ENCODE data around the gene FCSK.
"Not testable (repeated sequence)": the region's sequence is repeated elsewhere in the genome, so short reads cannot be mapped to it uniquely, and the experiment has no call there.

Gene FCSK

DNA sequence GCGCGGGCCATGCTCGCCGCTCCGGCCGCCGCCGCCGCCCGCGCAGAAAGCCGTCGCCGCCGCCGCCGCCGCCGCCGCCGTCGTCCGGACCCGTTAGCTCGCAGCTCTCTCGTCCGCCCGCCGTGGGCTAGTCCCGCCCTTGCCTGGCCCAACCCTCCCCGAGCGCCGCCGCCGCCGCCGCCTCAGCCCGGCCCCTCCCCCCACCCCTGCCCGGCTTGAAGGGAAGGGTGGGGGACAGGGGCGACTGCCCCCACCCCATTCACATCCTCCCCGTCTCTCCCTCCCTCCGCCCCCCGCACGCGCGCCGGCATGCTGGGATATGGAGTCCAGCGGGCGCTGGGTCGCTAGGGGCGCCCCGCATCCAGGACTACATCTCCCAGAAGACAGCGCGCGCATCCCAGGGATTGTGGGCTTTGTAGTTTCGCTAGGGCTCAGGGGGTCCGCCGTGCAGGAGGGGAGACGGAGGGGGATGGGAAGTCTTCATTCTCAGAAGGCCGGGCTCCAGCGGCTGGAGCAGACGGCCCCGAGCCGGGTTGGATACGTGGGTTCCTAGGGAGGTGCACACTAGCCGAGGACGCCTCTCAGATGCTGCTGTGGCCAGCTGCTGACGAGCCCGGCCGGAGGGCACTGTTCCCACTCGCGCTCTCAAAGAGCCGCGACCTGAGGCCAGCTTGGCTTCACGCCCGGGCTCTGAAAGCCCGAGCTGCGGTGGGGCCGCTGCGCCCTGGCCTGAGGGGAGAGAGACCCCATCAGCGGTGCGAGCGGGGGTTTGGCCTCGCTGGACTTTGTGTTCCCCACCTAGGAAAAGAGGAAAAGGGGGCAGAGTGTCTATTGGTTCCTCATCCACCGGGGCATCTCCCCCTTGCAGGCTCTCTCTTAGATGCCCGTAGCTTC lies 15.2 kb upstream of the FCSK start, which contains the start of gene ST3GAL2:
Gene ST3GAL2, minus strand, starts transcription at position 132 of the 894 bp plus-strand sequence. CDS start 40,570 bp downstream, outside the sequence.
- H3K27me3 ChIP-seq (ENCODE audit: control insufficient read depth in 2 of 2, insufficient read depth in 2 of 2, low read length in 2 of 2), result no peaks in the 10 kb centered on the region
- peak within 1 kb of the TSS; percentile 26 to 52 for H3K27ac ChIP-seq (ENCODE audit: low read depth in 2 of 2, low read length in 2 of 2)
- H3K36me3 ChIP-seq (ENCODE audit: control insufficient read depth in 2 of 2, insufficient read depth in 2 of 2, low read length in 2 of 2), result peaks cover 0 to 3% of the 10 kb centered on the region in 2 donors
- H3K4me3 ChIP-seq (ENCODE audit: low read length in 2 of 2), result peak within 1 kb of the TSS; percentile 72 to 79
- H3K9me3 ChIP-seq (ENCODE audit: control insufficient read depth in 2 of 2, low read length in 2 of 2), result no peaks in the 10 kb centered on the region
- H3K9ac ChIP-seq (ENCODE audit: low read depth in 1 of 2, low read length in 2 of 2), result peak within 1 kb of the TSS; percentile 41 to 57
- H3K4me1 ChIP-seq (ENCODE audit: control insufficient read depth in 2 of 2, insufficient read depth in 2 of 2, low read length in 2 of 2), result peaks cover 14 to 20% of the 10 kb centered on the region in 2 donors

DNA sequence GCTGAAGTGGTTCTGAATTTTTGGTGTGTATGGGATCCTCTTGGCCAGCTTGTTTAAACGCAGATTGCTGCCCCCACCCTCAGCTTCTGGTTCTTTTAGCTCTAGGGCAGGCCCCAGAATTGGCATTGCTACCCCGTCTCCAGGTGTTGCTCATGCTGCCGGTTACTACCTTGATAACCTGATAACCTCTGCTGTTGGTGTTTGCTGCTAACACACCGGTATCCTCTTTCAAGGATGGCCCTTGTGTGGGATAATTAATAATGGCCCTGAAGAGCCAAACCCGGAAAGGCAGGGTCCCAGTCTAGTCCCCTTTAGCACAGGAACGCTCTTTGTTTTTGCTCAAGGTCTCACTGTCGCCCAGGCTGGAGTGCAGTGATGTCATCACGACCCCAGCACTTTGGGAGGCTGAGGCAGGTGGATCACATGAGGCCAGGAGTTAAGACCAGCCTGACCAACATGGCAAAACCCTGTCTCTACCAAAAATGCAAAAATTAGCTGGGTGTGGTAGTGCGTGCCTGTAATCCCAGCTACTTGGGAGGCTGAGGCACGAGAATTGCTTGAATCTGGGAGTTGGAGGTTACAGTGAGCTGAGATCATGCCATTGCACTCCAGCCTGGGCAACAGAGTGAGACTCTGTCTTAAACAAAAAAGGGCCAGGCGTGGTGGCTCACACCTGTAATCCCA lies 14.2 kb upstream of the FCSK start:
- Histone ChIP-seq H3K36me3 (ENCODE audit: control insufficient read depth in 2 of 2, insufficient read depth in 2 of 2, low read length in 2 of 2) (no peaks in the 10 kb centered on the region), H3K9me3 (ENCODE audit: control insufficient read depth in 2 of 2, low read length in 2 of 2) (no peaks in the 10 kb centered on the region), H3K27ac (ENCODE audit: low read depth in 2 of 2, low read length in 2 of 2) (no peak overlapping the region), H3K4me3 (ENCODE audit: low read length in 2 of 2) (no peak overlapping the region), H3K9ac (ENCODE audit: low read depth in 1 of 2, low read length in 2 of 2) (no peak overlapping the region), H3K4me1 (ENCODE audit: control insufficient read depth in 2 of 2, insufficient read depth in 2 of 2, low read length in 2 of 2) (peaks cover 15 to 22% of the 10 kb centered on the region in 2 donors), H3K27me3 (ENCODE audit: control insufficient read depth in 2 of 2, insufficient read depth in 2 of 2, low read length in 2 of 2) (no peaks in the 10 kb centered on the region)

DNA sequence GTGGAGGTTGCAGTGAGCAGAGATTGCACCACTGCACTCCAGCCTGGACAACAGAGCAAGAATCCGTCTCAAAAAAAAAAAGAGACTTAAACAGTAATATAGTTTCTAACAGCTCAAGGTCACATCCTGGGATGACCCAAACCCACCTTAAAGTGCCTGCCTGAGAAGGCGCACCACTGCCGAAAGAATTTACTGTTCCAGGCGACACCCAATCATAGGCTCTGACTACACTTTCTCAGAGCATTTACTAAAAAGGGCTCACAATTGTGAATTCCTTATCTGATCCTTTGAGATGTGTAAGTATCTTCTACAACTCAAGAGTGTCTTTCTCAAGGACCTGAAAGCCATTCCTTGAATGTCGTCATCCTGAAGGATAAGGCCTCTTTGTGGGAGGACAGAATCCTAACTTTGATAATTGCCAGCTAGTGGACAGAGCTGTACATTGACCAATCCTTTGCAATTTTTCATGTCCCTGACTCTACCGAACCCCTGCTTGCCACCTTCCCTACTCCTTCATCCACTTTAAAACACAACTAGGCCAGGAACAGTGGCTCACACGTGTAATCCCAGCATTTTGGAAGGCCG lies 12.9 kb upstream of the FCSK start:
- H3K9ac ChIP-seq (ENCODE audit: low read depth in 1 of 2, low read length in 2 of 2), result no peak overlapping the region
- H3K27me3 ChIP-seq (ENCODE audit: control insufficient read depth in 2 of 2, insufficient read depth in 2 of 2, low read length in 2 of 2), result no peaks in the 10 kb centered on the region
- no peak overlapping the region for H3K4me3 ChIP-seq (ENCODE audit: low read length in 2 of 2)
- no peak overlapping the region for H3K27ac ChIP-seq (ENCODE audit: low read depth in 2 of 2, low read length in 2 of 2)
- H3K9me3 ChIP-seq (ENCODE audit: control insufficient read depth in 2 of 2, low read length in 2 of 2), result no peaks in the 10 kb centered on the region
- H3K4me1 ChIP-seq (ENCODE audit: control insufficient read depth in 2 of 2, insufficient read depth in 2 of 2, low read length in 2 of 2), result peaks cover 15 to 24% of the 10 kb centered on the region in 2 donors
- no peaks in the 10 kb centered on the region for H3K36me3 ChIP-seq (ENCODE audit: control insufficient read depth in 2 of 2, insufficient read depth in 2 of 2, low read length in 2 of 2)

DNA sequence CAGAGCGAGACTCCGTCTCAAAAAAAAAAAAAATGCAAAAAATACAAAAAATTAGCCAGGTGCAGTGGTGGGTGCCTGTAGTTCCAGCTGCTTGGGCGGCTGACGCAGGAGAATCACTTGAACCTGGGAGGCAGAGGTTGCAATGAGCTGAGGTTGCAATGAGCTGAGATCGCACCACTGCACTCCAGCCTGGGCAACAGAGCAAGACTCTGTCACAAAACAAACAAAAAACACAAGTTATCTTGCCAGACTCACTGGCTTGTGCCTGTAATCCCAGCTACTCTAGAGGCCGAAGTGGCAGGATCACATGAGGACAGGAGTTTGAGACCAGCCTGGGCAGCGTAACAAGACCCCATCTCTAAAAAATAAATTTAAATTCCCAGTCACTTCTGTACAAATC lies 12.1 kb upstream of the FCSK start:
- Histone ChIP-seq H3K9ac (ENCODE audit: low read depth in 1 of 2, low read length in 2 of 2) (no peak overlapping the region), H3K27ac (ENCODE audit: low read depth in 2 of 2, low read length in 2 of 2) (no peak overlapping the region), H3K4me3 (ENCODE audit: low read length in 2 of 2) (no peak overlapping the region), H3K27me3 (ENCODE audit: control insufficient read depth in 2 of 2, insufficient read depth in 2 of 2, low read length in 2 of 2) (no peaks in the 10 kb centered on the region), H3K4me1 (ENCODE audit: control insufficient read depth in 2 of 2, insufficient read depth in 2 of 2, low read length in 2 of 2) (peaks cover 15 to 26% of the 10 kb centered on the region in 2 donors), H3K36me3 (ENCODE audit: control insufficient read depth in 2 of 2, insufficient read depth in 2 of 2, low read length in 2 of 2) (no peaks in the 10 kb centered on the region), H3K9me3 (ENCODE audit: control insufficient read depth in 2 of 2, low read length in 2 of 2) (no peaks in the 10 kb centered on the region)

DNA sequence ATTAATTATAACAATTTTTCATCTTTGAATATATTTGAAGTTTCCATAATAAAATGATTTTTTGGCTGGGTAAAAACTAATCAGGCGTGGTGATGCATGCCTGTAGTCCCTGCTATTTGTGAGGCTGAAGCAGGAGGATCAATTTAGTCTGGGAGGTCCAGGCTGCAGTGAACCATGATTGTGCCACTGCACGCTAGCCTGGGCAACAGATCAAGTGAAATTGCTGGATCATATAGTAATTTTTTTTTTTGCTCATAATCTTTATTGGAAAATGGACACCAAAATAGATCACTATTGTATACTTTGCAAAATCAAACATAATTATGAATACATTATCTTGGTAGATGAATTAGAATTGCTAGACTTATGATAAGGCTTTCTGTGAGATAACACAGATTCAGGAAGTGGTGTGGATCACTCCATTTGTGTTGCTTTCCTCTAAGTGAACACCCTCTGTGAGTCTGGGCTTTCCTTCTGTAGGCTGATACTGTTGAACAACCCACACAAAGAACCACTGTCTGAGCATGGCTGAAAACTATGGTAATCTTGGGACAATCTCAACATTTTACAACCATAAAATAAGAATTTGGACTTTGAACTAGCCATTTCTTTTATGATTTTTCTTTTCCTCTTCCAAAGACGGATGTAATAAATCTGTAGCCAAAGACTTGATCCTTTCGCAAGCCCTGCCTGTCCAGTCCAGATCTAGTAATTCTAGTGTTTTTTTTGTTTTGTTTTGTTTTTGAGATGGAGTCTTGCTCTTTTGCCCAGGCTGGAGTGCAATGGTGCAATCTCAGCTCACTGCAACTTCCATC lies 9.9 kb upstream of the FCSK start:
- no peak overlapping the region for H3K4me3 ChIP-seq (ENCODE audit: low read length in 2 of 2)
- peak overlapping the region; percentile 54 to 56 for H3K27ac ChIP-seq (ENCODE audit: low read depth in 2 of 2, low read length in 2 of 2)
- no peak overlapping the region for H3K9ac ChIP-seq (ENCODE audit: low read depth in 1 of 2, low read length in 2 of 2)
- no peaks in the 10 kb centered on the region for H3K9me3 ChIP-seq (ENCODE audit: control insufficient read depth in 2 of 2, low read length in 2 of 2)
- no peaks in the 10 kb centered on the region for H3K27me3 ChIP-seq (ENCODE audit: control insufficient read depth in 2 of 2, insufficient read depth in 2 of 2, low read length in 2 of 2)
- no peaks in the 10 kb centered on the region for H3K36me3 ChIP-seq (ENCODE audit: control insufficient read depth in 2 of 2, insufficient read depth in 2 of 2, low read length in 2 of 2)
- H3K4me1 ChIP-seq (ENCODE audit: control insufficient read depth in 2 of 2, insufficient read depth in 2 of 2, low read length in 2 of 2), result peaks cover 9 to 12% of the 10 kb centered on the region in 2 donors

DNA sequence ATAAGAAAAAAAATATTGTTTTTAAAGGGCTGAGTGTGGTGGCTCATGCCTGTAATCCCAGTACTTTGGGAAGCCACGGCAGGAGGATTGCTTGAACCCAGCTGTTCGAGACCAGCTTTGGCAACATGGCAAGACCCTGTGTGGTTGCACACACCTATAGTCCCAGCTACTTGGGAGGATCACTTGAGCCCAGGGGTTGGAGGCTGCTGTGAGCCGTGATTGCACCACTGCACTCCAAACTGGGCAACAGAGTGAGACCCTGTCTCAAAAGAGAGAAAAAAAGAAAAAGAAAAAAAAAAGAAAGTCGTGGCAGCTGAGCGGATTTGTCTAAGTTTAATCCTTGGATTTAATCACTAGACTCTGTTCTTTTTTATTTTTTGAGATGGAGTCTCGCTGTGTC lies 6.3 kb upstream of the FCSK start:
- Histone ChIP-seq H3K27ac (ENCODE audit: low read depth in 2 of 2, low read length in 2 of 2) (no peak overlapping the region), H3K4me3 (ENCODE audit: low read length in 2 of 2) (no peak overlapping the region), H3K27me3 (ENCODE audit: control insufficient read depth in 2 of 2, insufficient read depth in 2 of 2, low read length in 2 of 2) (no peaks in the 10 kb centered on the region), H3K36me3 (ENCODE audit: control insufficient read depth in 2 of 2, insufficient read depth in 2 of 2, low read length in 2 of 2) (no peaks in the 10 kb centered on the region), H3K4me1 (ENCODE audit: control insufficient read depth in 2 of 2, insufficient read depth in 2 of 2, low read length in 2 of 2) (peaks cover 6 to 7% of the 10 kb centered on the region in 2 donors), H3K9ac (ENCODE audit: low read depth in 1 of 2, low read length in 2 of 2) (no peak overlapping the region), H3K9me3 (ENCODE audit: control insufficient read depth in 2 of 2, low read length in 2 of 2) (no peaks in the 10 kb centered on the region)

DNA sequence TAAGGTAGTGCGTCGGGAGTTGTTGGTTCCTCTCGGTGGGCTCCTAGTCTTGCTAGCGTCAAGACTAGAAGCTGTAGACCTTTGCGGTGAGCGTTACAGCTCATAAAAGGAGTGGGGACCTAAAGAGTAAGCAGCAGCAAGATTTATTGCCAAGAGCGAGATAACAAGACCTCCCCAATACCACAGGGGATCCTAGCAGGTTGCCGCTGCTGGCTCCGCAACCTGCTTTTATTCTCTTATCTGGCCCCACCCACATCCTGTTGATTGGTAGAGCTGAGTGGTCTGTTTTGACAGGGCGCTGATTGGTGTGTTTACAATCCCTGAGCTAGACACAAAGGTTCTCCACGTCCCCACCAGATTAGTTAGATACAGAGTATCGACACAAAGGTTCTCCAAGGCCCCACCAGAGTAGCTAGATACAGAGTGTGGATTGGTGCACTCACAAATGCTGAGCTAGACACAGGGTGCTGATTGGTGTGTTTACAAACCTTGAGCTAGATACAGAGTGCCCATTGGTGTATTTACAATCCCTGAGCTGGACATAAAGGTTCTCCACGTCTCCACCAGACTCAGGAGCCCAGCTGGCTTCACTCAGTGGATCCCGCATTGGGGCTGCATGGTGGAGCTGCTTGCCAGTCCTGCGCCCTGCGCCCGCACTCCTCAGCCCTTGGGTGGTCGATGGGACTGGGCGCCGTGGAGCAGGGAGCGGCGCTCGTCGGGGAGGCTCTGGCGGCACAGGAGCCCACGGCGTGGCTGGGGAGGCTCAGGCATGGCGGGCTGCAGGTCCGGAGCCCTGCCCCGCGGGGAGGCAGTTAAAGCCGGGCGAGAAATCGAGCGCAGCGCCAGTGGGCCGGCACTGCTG lies 4.0 kb upstream of the FCSK start:
- H3K4me3 ChIP-seq (ENCODE audit: low read length in 2 of 2); H3K27ac ChIP-seq (ENCODE audit: low read depth in 2 of 2, low read length in 2 of 2); H3K9ac ChIP-seq (ENCODE audit: low read depth in 1 of 2, low read length in 2 of 2): not testable (repeated sequence)

DNA sequence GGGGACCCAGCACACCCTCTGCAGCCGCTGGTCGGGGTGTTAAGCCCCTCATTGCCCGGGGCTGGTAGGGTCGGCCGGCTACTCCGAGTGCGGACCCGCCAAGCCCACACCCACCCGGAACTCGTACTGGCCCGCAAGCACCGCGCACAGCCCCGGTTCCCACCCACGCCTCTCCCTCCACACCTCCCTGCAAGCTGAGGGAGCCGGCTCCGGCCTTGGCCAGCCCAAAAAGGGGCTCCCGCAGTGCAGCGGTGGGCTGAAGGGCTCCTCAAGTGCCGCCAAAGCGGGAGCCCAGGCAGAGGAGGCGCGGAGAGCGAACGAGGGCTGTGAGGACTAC lies 3.4 kb upstream of the FCSK start:
- H3K27ac ChIP-seq (ENCODE audit: low read depth in 2 of 2, low read length in 2 of 2); H3K4me3 ChIP-seq (ENCODE audit: low read length in 2 of 2); H3K4me1 ChIP-seq (ENCODE audit: control insufficient read depth in 2 of 2, insufficient read depth in 2 of 2, low read length in 2 of 2); H3K27me3 ChIP-seq (ENCODE audit: control insufficient read depth in 2 of 2, insufficient read depth in 2 of 2, low read length in 2 of 2); H3K9me3 ChIP-seq (ENCODE audit: control insufficient read depth in 2 of 2, low read length in 2 of 2); H3K9ac ChIP-seq (ENCODE audit: low read depth in 1 of 2, low read length in 2 of 2); H3K36me3 ChIP-seq (ENCODE audit: control insufficient read depth in 2 of 2, insufficient read depth in 2 of 2, low read length in 2 of 2): not testable (repeated sequence)

More for the DNA sequence above, 4.0 kb upstream of the FCSK start:
- H3K36me3 ChIP-seq (ENCODE audit: control insufficient read depth in 2 of 2, insufficient read depth in 2 of 2, low read length in 2 of 2); H3K4me1 ChIP-seq (ENCODE audit: control insufficient read depth in 2 of 2, insufficient read depth in 2 of 2, low read length in 2 of 2); H3K27me3 ChIP-seq (ENCODE audit: control insufficient read depth in 2 of 2, insufficient read depth in 2 of 2, low read length in 2 of 2); H3K9me3 ChIP-seq (ENCODE audit: control insufficient read depth in 2 of 2, low read length in 2 of 2): not testable (repeated sequence)

Measured in mucosa of rectum (tissue), 2 donors.